Panc1 (cell line): ENCODE results near the gene ZNF865.

Experiments
- POLR2AphosphoS5 ChIP-seq: IDR thresholded peaks from 2 replicates; pipeline ENCODE4 v1.6.1; 2012; ENCODE audit warnings: mild to moderate bottlenecking, low read depth, low read length, moderate library complexity
- SIN3A ChIP-seq: IDR thresholded peaks from 2 replicates; pipeline ENCODE4 v1.6.1; 2012; ENCODE audit warnings: low read depth, mild to moderate bottlenecking, low read length, moderate library complexity, borderline replicate concordance; ENCODE audit not compliant: insufficient read depth
- TCF7L2 ChIP-seq: IDR thresholded peaks from 2 replicates; pipeline ENCODE4 v1.6.1; 2011; ENCODE audit warnings: mild to moderate bottlenecking, low read depth, low read length, inconsistent platforms
- TF ChIP-seq, protein P1 (sequence below), 2 experiments: IDR thresholded peaks; 2 replicates each; pipeline ENCODE4 v1.6.1; 2011 to 2012; ENCODE audit warnings: low read depth in 2 of 2, control low read depth in 1 of 2, low read length in 1 of 2, mild to moderate bottlenecking in 1 of 2, moderate library complexity in 1 of 2; ENCODE audit not compliant: insufficient read depth in 1 of 2
- TF ChIP-seq, protein P2 (sequence below): fragments of 450-650 bp; IDR thresholded peaks from 2 replicates; pipeline ENCODE4 v1.5.1; 2017; ENCODE audit warnings: mild to moderate bottlenecking

DNA sequence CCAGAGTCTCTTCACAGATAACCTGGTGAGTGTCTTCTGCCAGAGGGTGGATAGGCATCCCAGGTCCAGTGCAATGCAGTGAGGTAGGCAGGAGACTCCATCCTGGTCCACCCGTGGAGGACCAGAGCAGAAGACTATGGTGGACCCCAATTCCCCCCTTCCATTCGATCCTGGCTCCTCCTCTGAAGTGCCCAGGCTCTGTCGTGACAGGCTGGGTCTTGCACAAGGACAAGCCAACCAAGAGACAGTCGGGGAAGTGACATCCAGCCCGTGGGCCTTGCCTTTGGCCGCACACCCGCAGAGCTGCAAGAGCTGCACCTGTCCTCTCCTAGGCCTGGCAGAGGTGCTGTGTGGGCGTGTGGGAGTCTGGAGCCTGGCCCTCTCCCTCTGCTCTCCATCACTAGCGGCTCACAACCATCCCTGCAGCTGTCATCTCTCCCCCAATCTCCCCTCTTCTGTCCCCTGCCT is 15.8 kb downstream of the ZNF865 start:
- TF ChIP-seq SIN3A (no peak), POLR2AphosphoS5 (no peak), TCF7L2 (no peak)
- TF ChIP-seq, protein P1, sequence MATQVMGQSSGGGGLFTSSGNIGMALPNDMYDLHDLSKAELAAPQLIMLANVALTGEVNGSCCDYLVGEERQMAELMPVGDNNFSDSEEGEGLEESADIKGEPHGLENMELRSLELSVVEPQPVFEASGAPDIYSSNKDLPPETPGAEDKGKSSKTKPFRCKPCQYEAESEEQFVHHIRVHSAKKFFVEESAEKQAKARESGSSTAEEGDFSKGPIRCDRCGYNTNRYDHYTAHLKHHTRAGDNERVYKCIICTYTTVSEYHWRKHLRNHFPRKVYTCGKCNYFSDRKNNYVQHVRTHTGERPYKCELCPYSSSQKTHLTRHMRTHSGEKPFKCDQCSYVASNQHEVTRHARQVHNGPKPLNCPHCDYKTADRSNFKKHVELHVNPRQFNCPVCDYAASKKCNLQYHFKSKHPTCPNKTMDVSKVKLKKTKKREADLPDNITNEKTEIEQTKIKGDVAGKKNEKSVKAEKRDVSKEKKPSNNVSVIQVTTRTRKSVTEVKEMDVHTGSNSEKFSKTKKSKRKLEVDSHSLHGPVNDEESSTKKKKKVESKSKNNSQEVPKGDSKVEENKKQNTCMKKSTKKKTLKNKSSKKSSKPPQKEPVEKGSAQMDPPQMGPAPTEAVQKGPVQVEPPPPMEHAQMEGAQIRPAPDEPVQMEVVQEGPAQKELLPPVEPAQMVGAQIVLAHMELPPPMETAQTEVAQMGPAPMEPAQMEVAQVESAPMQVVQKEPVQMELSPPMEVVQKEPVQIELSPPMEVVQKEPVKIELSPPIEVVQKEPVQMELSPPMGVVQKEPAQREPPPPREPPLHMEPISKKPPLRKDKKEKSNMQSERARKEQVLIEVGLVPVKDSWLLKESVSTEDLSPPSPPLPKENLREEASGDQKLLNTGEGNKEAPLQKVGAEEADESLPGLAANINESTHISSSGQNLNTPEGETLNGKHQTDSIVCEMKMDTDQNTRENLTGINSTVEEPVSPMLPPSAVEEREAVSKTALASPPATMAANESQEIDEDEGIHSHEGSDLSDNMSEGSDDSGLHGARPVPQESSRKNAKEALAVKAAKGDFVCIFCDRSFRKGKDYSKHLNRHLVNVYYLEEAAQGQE (IDR thresholded peaks at IDR 0.05; ENCODE audit: insufficient read depth in 1 of 2, low read depth in 2 of 2, low read length in 1 of 2) = no peak
- TF ChIP-seq, protein P2, sequence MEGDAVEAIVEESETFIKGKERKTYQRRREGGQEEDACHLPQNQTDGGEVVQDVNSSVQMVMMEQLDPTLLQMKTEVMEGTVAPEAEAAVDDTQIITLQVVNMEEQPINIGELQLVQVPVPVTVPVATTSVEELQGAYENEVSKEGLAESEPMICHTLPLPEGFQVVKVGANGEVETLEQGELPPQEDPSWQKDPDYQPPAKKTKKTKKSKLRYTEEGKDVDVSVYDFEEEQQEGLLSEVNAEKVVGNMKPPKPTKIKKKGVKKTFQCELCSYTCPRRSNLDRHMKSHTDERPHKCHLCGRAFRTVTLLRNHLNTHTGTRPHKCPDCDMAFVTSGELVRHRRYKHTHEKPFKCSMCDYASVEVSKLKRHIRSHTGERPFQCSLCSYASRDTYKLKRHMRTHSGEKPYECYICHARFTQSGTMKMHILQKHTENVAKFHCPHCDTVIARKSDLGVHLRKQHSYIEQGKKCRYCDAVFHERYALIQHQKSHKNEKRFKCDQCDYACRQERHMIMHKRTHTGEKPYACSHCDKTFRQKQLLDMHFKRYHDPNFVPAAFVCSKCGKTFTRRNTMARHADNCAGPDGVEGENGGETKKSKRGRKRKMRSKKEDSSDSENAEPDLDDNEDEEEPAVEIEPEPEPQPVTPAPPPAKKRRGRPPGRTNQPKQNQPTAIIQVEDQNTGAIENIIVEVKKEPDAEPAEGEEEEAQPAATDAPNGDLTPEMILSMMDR = no peak
